H1 (cell line): ENCODE results near the gene ELL2. TPM values are rescaled to one million over a fixed set of nuclear protein-coding genes. Genes with fewer than 3 reads are reported as not detected.

Experiments used
- CTCF ChIA-PET: fragments of 300-600 bp; sonication (Branson Sonifier 250); formaldehyde crosslinking; loops from one replicate; lab custom pipeline; 2021; ENCODE audit not compliant: partially characterized antibody; lab: Charles Lee
- POLR2A ChIA-PET: fragments of 300-600 bp; sonication (Branson Sonifier 250); formaldehyde crosslinking; loops from one replicate; lab custom pipeline; 2021; ENCODE audit warnings: inconsistent platforms; ENCODE audit not compliant: partially characterized antibody; lab: Charles Lee
- DNase-seq, 2 experiments: peaks; one replicate each; pipeline versions ENCODE4 v3.0.0 to v3.0.0-alpha.2; 2010 to 2022; ENCODE audit warnings: low spot score in 2 of 2, low read depth in 1 of 2, mixed read lengths in 1 of 2
- FAIRE-seq: peaks from 2 replicates; lab custom pipeline; 2011; peaks lifted over from hg19 to GRCh38; lab: Jason Lieb, UNC
- H2AFZ ChIP-seq: 2 replicates; pipeline ENCODE4 v1.8.1; 2012; ENCODE audit warnings: low read length, inconsistent platforms
- H2AK5ac ChIP-seq: 2 replicates; pipeline ENCODE4 v1.6.1; 2013; ENCODE audit warnings: low read depth, low read length
- H2BK120ac ChIP-seq: replicated peaks from 2 replicates; pipeline ENCODE3; 2013; ENCODE audit warnings: low read depth, low read length, inconsistent platforms
- H2BK12ac ChIP-seq: 2 replicates; pipeline ENCODE4 v1.6.1; 2013; ENCODE audit warnings: low read depth, low read length
- H2BK15ac ChIP-seq: 2 replicates; pipeline ENCODE4 v1.6.1; 2013; ENCODE audit warnings: low read length
- H2BK20ac ChIP-seq: 2 replicates; pipeline ENCODE4 v1.6.1; 2013; ENCODE audit warnings: low read length
- H2BK5ac ChIP-seq: 2 replicates; pipeline ENCODE4 v1.6.1; 2013; ENCODE audit warnings: low read depth, low read length
- H3K14ac ChIP-seq: 2 replicates; pipeline ENCODE4 v1.6.1; 2013; ENCODE audit warnings: inconsistent platforms; ENCODE audit not compliant: insufficient read length
- H3K18ac ChIP-seq: 2 replicates; pipeline ENCODE4 v1.6.1; 2013; ENCODE audit warnings: low read length; ENCODE audit errors: extremely low read depth
- H3K23ac ChIP-seq: 2 replicates; pipeline ENCODE4 v1.6.1; 2013; ENCODE audit warnings: inconsistent platforms; ENCODE audit not compliant: insufficient read length
- H3K23me2 ChIP-seq: 2 replicates; pipeline ENCODE4 v1.6.1; 2013; ENCODE audit warnings: low read depth, low read length
- H3K27ac ChIP-seq: 2 replicates; pipeline ENCODE4 v1.6.1; 2011; ENCODE audit warnings: low read depth, low read length, inconsistent platforms
- H3K27me3 ChIP-seq, 4 experiments: replicated peaks in 1 of 4; 1 replicate in 1 of 4; 2 replicates in 3 of 4; pipeline versions ENCODE4 v1.6.1 to v1.8.1; 2011 to 2013; ENCODE audit warnings: low read length in 3 of 4, mild to moderate bottlenecking in 3 of 4, inconsistent platforms in 2 of 4, mixed read lengths in 2 of 4, moderate library complexity in 1 of 4; ENCODE audit not compliant: control insufficient read depth in 3 of 4, insufficient read depth in 3 of 4; ENCODE audit errors: extremely low read depth in 1 of 4
- H3K36me3 ChIP-seq, 4 experiments: 2 replicates each; pipeline versions ENCODE4 v1.6.1 to v1.8.1; 2011 to 2013; ENCODE audit warnings: mild to moderate bottlenecking in 4 of 4, low read length in 3 of 4, moderate library complexity in 2 of 4, control low read depth in 1 of 4, inconsistent platforms in 1 of 4; ENCODE audit not compliant: insufficient read depth in 4 of 4, control insufficient read depth in 2 of 4
- H3K4ac ChIP-seq: replicated peaks from 2 replicates; pipeline ENCODE3; 2013; ENCODE audit warnings: low read length, low read depth, mixed read lengths, inconsistent platforms; ENCODE audit not compliant: insufficient read length
- H3K4me1 ChIP-seq, 4 experiments: replicated peaks in 1 of 4; 1 replicate in 1 of 4; 2 replicates in 3 of 4; pipeline versions ENCODE4 v1.6.1 to v1.8.1; 2011 to 2013; ENCODE audit warnings: low read length in 3 of 4, inconsistent platforms in 2 of 4, mixed read lengths in 1 of 4; ENCODE audit not compliant: insufficient read depth in 4 of 4, control insufficient read depth in 3 of 4
- H3K4me2 ChIP-seq, 2 experiments: 2 replicates each; pipeline versions ENCODE4 v1.6.1 to v1.8.1; 2011 to 2013; ENCODE audit warnings: low read depth in 2 of 2, low read length in 2 of 2, control low read depth in 1 of 2, inconsistent platforms in 1 of 2, mild to moderate bottlenecking in 1 of 2; ENCODE audit not compliant: insufficient read depth in 1 of 2
- H3K4me3 ChIP-seq, 4 experiments: fragments of 200-600, 300-600 bp in 1 of 4; sonication (generic), shearing (Covaris generic), sonication (Bioruptor Twin) in 1 of 4; 2 replicates each; pipeline versions ENCODE4 v1.5.1 to v1.8.1; 2011 to 2016; ENCODE audit warnings: low read length in 4 of 4, low read depth in 3 of 4, control low read depth in 2 of 4, inconsistent platforms in 2 of 4, mild to moderate bottlenecking in 2 of 4, mixed read lengths in 1 of 4, moderate library complexity in 1 of 4; ENCODE audit not compliant: insufficient read depth in 2 of 4; ENCODE audit errors: extremely low read depth in 1 of 4
- H3K56ac ChIP-seq: replicated peaks from 2 replicates; pipeline ENCODE3; 2013; ENCODE audit warnings: low read depth, mild to moderate bottlenecking, mixed read lengths, low read length, inconsistent platforms; ENCODE audit not compliant: insufficient read length
- H3K79me1 ChIP-seq: 2 replicates; pipeline ENCODE4 v1.6.1; 2013; ENCODE audit warnings: low read depth, low read length, control low read depth
- H3K79me2 ChIP-seq, 2 experiments: 2 replicates each; pipeline versions ENCODE4 v1.6.1 to v1.8.1; 2012 to 2013; ENCODE audit warnings: low read length in 2 of 2, mild to moderate bottlenecking in 2 of 2, inconsistent platforms in 1 of 2; ENCODE audit not compliant: insufficient read depth in 2 of 2, control insufficient read depth in 1 of 2
- H3K9ac ChIP-seq, 4 experiments: replicated peaks in 1 of 4; 1 replicate in 1 of 4; 2 replicates in 3 of 4; pipeline versions ENCODE4 v1.6.1 to v1.8.1; 2011 to 2013; ENCODE audit warnings: low read depth in 3 of 4, low read length in 3 of 4, control low read depth in 2 of 4, mild to moderate bottlenecking in 2 of 4, moderate library complexity in 2 of 4, inconsistent platforms in 1 of 4; ENCODE audit errors: extremely low read depth in 1 of 4
- H3K9me3 ChIP-seq, 2 experiments: 2 replicates each; pipeline versions ENCODE4 v1.6.1 to v1.8.1; 2012 to 2013; ENCODE audit warnings: mild to moderate bottlenecking in 2 of 2, moderate library complexity in 2 of 2, control low read depth in 1 of 2, inconsistent platforms in 1 of 2, low read depth in 1 of 2, low read length in 1 of 2, mixed read lengths in 1 of 2; ENCODE audit not compliant: insufficient read depth in 2 of 2
- H4K20me1 ChIP-seq, 2 experiments: replicated peaks in 1 of 2; 2 replicates each; pipeline versions ENCODE3 to v1.8.1; 2011 to 2013; ENCODE audit warnings: inconsistent platforms in 2 of 2, low read length in 2 of 2, mild to moderate bottlenecking in 1 of 2; ENCODE audit not compliant: insufficient read depth in 2 of 2, control insufficient read depth in 1 of 2
- H4K5ac ChIP-seq: 2 replicates; pipeline ENCODE4 v1.6.1; 2013; ENCODE audit warnings: low read length, low read depth, mixed read lengths, inconsistent platforms; ENCODE audit not compliant: insufficient read length
- H4K8ac ChIP-seq: 2 replicates; pipeline ENCODE4 v1.8.0; 2013; ENCODE audit warnings: mild to moderate bottlenecking, moderate library complexity, low read length, inconsistent platforms; ENCODE audit not compliant: insufficient read depth; ENCODE audit errors: extremely low read depth
- H4K91ac ChIP-seq: replicated peaks from 2 replicates; pipeline ENCODE3; 2013; ENCODE audit warnings: low read length, mixed read lengths, inconsistent platforms; ENCODE audit not compliant: insufficient read length
- GTF2F1 ChIP-seq: IDR thresholded peaks from 2 replicates; pipeline ENCODE4 v1.6.1; 2012; ENCODE audit warnings: low read depth, low read length, improper control_type of control experiment, borderline replicate concordance
- NANOG ChIP-seq: IDR thresholded peaks from 2 replicates; pipeline ENCODE4 v1.6.1; 2011; ENCODE audit warnings: low read length, low read depth, mild to moderate bottlenecking, inconsistent platforms; ENCODE audit not compliant: insufficient read depth, poor library complexity, severe bottlenecking
- TBP ChIP-seq: IDR thresholded peaks from 2 replicates; pipeline ENCODE4 v1.6.1; 2011; ENCODE audit warnings: low read depth, low read length, improper control_type of control experiment
- WGBS, 2 experiments: shearing (Covaris generic) in 1 of 2; methylation state at CpG; one replicate each; pipeline versions ENCODE4 v1.1.6 to v1.1.7; 2013 to 2015; ENCODE audit warnings: low lambda C conversion rate in 2 of 2, mixed read lengths in 2 of 2, inconsistent platforms in 1 of 2, low coverage in 1 of 2, missing lambda C conversion rate in 1 of 2; ENCODE audit not compliant: insufficient replicate concordance in 2 of 2, insufficient coverage in 1 of 2, insufficient read length in 1 of 2; ENCODE audit errors: extremely low coverage in 1 of 2, missing lambda C conversion rate in 1 of 2; 5-methylcytosine and 5-hydroxymethylcytosine counted together
- polyA plus RNA-seq, 7 experiments: library from polyadenylated mRNA; depleted of rRNA in 3 of 7; stranded (reverse) in 5 of 7; unstranded in 2 of 7; fragments of >200 nt in 5 of 7; fragments of 200-250 nt in 2 of 7; gene quantifications; 1 replicate in 5 of 7; 2 replicates in 1 of 7; 4 replicates in 1 of 7; pipeline versions ENCODE4 v1.2.1 to v1.2.3, GENCODE V29; 2011 to 2013; ENCODE audit warnings: missing spikeins in 2 of 7, mixed read lengths in 2 of 7
- total RNA-seq: library from RNA; stranded (reverse); fragmentation: NEBNext Ultra II Directional; extraction: Animal tissue kit (Norgen Biotek cat#: 25700); gene quantifications from 2 replicates; pipeline ENCODE4 v1.2.1, GENCODE V29; 2021
- TF ChIP-seq, protein P1 (sequence below): IDR thresholded peaks from 2 replicates; pipeline ENCODE4 v1.6.1; 2012; ENCODE audit warnings: low read length, inconsistent platforms
- TF ChIP-seq, protein P2 (sequence below): IDR thresholded peaks from 2 replicates; pipeline ENCODE4 v1.6.1; 2011; ENCODE audit warnings: low read depth, mild to moderate bottlenecking, low read length; ENCODE audit not compliant: insufficient read depth
- TF ChIP-seq, protein P3 (sequence below), 3 experiments: IDR thresholded peaks; 1 replicate in 2 of 3; 2 replicates in 1 of 3; pipeline versions ENCODE4 v1.5.1 to v1.6.1; 2011; ENCODE audit warnings: low read length in 3 of 3, mild to moderate bottlenecking in 3 of 3, inconsistent platforms in 2 of 3, low read depth in 1 of 3, moderate library complexity in 1 of 3; ENCODE audit not compliant: insufficient read depth in 1 of 3; ENCODE audit errors: control extremely low read depth in 1 of 3

ELL2 gene
- total and polyA plus RNA-seq, 2 of the 8 experiments (the other 6 are each of a cell fraction or from before 2014, with no cell fraction given): 6.3 to 29.4 TPM

DNA sequence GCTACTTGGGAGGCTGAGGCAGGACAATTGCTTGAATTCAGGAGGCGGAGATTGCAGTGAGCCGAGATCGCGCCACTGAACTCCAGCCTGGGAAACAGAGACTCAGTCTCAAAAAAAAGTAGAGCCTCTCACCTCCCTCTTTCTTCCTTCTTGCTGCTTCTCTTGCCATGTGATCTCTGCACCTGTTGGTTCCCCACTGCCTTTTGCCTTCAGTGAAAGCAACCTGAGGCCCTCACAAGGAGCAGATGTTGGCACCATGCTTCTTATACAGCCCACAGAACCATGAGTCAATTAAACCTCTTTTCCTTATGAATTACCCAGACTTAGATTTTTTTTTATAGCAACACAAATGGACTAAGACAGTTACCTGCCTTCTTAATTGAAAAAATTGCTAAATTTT lies 93.5 kb downstream of the ELL2 start:
- Histone ChIP-seq H2BK12ac (no peak overlapping the region), H3K4me1 (no peaks in the 10 kb centered on the region), H2AK5ac (no peak overlapping the region), H3K79me1 (no peaks in the 10 kb centered on the region), H4K91ac (no peak overlapping the region), H3K9me3 (no peaks in the 10 kb centered on the region), H3K56ac (no peak overlapping the region), H3K27ac (no peak overlapping the region), H3K27me3 (no peaks in the 10 kb centered on the region), H3K23ac (no peak overlapping the region), H3K4me2 (no peak overlapping the region), H3K9ac (no peak overlapping the region), H3K4me3 (no peak overlapping the region), H3K4ac (no peak overlapping the region), H3K14ac (no peak overlapping the region), H2BK5ac (no peak overlapping the region), H3K36me3 (no peaks in the 10 kb centered on the region), H2AFZ (no peak overlapping the region), H4K5ac (no peak overlapping the region), H4K20me1 (no peaks in the 10 kb centered on the region), H2BK20ac (no peak overlapping the region), H4K8ac (no peak overlapping the region), H3K79me2 (no peaks in the 10 kb centered on the region), H3K18ac (no peak overlapping the region), H3K23me2 (no peaks in the 10 kb centered on the region), H2BK120ac (no peak overlapping the region), H2BK15ac (no peak overlapping the region)
- DNase-seq (no peak), FAIRE-seq (no peak)
- ChIA-PET POLR2A (no interaction called here), CTCF (interaction anchor here (1.0 to 1.1 kb wide), 2 partner anchors 8 to 9 kb away, joined by 3 read pairs; no protein-coding TSS in a partner anchor)
- TF ChIP-seq, protein P1, sequence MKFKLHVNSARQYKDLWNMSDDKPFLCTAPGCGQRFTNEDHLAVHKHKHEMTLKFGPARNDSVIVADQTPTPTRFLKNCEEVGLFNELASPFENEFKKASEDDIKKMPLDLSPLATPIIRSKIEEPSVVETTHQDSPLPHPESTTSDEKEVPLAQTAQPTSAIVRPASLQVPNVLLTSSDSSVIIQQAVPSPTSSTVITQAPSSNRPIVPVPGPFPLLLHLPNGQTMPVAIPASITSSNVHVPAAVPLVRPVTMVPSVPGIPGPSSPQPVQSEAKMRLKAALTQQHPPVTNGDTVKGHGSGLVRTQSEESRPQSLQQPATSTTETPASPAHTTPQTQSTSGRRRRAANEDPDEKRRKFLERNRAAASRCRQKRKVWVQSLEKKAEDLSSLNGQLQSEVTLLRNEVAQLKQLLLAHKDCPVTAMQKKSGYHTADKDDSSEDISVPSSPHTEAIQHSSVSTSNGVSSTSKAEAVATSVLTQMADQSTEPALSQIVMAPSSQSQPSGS: no peak
- TF ChIP-seq NANOG (no peak), GTF2F1 (no peak), TBP (no peak)
- TF ChIP-seq, protein P2, sequence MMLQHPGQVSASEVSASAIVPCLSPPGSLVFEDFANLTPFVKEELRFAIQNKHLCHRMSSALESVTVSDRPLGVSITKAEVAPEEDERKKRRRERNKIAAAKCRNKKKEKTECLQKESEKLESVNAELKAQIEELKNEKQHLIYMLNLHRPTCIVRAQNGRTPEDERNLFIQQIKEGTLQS: no peak
- TF ChIP-seq, protein P3, sequence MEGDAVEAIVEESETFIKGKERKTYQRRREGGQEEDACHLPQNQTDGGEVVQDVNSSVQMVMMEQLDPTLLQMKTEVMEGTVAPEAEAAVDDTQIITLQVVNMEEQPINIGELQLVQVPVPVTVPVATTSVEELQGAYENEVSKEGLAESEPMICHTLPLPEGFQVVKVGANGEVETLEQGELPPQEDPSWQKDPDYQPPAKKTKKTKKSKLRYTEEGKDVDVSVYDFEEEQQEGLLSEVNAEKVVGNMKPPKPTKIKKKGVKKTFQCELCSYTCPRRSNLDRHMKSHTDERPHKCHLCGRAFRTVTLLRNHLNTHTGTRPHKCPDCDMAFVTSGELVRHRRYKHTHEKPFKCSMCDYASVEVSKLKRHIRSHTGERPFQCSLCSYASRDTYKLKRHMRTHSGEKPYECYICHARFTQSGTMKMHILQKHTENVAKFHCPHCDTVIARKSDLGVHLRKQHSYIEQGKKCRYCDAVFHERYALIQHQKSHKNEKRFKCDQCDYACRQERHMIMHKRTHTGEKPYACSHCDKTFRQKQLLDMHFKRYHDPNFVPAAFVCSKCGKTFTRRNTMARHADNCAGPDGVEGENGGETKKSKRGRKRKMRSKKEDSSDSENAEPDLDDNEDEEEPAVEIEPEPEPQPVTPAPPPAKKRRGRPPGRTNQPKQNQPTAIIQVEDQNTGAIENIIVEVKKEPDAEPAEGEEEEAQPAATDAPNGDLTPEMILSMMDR (IDR thresholded peaks at IDR 0.05; ENCODE audit: control extremely low read depth in 1 of 3, insufficient read depth in 1 of 3, low read depth in 1 of 3, low read length in 3 of 3): no peak
- WGBS, 2 experiments: 98% methylated on average over 4 of the region's 4 CpGs; no CpG with 5 or more reads in 1 of the 2 experiments
